Neural cell (in vitro differentiated cells): ENCODE results near the gene NDUFV1.

ENCODE experiments used
- POLR2AphosphoS5 ChIP-seq: IDR thresholded peaks from 2 replicates; pipeline ENCODE4 v1.6.1; 2012
- TF ChIP-seq, protein P1 (sequence below): fragments of 450-650 bp; IDR thresholded peaks from 2 replicates; pipeline ENCODE4 v1.5.1; 2014; ENCODE audit warnings: antibody characterized with exemption, mild to moderate bottlenecking, moderate library complexity; ENCODE audit not compliant: poor library complexity, severe bottlenecking
- TF ChIP-seq, protein P2 (sequence below): IDR thresholded peaks from 2 replicates; pipeline ENCODE4 v1.6.1; 2012; ENCODE audit warnings: borderline replicate concordance

GRCh38 chr11:67577951-67578350 lies 28.8 kb upstream of the NDUFV1 start:
- TF ChIP-seq, protein P1, sequence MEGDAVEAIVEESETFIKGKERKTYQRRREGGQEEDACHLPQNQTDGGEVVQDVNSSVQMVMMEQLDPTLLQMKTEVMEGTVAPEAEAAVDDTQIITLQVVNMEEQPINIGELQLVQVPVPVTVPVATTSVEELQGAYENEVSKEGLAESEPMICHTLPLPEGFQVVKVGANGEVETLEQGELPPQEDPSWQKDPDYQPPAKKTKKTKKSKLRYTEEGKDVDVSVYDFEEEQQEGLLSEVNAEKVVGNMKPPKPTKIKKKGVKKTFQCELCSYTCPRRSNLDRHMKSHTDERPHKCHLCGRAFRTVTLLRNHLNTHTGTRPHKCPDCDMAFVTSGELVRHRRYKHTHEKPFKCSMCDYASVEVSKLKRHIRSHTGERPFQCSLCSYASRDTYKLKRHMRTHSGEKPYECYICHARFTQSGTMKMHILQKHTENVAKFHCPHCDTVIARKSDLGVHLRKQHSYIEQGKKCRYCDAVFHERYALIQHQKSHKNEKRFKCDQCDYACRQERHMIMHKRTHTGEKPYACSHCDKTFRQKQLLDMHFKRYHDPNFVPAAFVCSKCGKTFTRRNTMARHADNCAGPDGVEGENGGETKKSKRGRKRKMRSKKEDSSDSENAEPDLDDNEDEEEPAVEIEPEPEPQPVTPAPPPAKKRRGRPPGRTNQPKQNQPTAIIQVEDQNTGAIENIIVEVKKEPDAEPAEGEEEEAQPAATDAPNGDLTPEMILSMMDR = no peak
- no peak for TF ChIP-seq POLR2AphosphoS5
- TF ChIP-seq, protein P2, sequence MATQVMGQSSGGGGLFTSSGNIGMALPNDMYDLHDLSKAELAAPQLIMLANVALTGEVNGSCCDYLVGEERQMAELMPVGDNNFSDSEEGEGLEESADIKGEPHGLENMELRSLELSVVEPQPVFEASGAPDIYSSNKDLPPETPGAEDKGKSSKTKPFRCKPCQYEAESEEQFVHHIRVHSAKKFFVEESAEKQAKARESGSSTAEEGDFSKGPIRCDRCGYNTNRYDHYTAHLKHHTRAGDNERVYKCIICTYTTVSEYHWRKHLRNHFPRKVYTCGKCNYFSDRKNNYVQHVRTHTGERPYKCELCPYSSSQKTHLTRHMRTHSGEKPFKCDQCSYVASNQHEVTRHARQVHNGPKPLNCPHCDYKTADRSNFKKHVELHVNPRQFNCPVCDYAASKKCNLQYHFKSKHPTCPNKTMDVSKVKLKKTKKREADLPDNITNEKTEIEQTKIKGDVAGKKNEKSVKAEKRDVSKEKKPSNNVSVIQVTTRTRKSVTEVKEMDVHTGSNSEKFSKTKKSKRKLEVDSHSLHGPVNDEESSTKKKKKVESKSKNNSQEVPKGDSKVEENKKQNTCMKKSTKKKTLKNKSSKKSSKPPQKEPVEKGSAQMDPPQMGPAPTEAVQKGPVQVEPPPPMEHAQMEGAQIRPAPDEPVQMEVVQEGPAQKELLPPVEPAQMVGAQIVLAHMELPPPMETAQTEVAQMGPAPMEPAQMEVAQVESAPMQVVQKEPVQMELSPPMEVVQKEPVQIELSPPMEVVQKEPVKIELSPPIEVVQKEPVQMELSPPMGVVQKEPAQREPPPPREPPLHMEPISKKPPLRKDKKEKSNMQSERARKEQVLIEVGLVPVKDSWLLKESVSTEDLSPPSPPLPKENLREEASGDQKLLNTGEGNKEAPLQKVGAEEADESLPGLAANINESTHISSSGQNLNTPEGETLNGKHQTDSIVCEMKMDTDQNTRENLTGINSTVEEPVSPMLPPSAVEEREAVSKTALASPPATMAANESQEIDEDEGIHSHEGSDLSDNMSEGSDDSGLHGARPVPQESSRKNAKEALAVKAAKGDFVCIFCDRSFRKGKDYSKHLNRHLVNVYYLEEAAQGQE = no peak
